Measurements from ENCODE around the gene ALDH3A1. TPM values are rescaled to one million over a fixed set of nuclear protein-coding genes. Genes with fewer than 3 reads are reported as not detected.
"Not testable (repeated sequence)": the region's sequence is repeated elsewhere in the genome, so short reads cannot be mapped to it uniquely, and the experiment has no call there.

The ALDH3A1 gene
- polyA plus RNA-seq, 1 donor from 2014 or later, result 0.10 TPM

DNA sequence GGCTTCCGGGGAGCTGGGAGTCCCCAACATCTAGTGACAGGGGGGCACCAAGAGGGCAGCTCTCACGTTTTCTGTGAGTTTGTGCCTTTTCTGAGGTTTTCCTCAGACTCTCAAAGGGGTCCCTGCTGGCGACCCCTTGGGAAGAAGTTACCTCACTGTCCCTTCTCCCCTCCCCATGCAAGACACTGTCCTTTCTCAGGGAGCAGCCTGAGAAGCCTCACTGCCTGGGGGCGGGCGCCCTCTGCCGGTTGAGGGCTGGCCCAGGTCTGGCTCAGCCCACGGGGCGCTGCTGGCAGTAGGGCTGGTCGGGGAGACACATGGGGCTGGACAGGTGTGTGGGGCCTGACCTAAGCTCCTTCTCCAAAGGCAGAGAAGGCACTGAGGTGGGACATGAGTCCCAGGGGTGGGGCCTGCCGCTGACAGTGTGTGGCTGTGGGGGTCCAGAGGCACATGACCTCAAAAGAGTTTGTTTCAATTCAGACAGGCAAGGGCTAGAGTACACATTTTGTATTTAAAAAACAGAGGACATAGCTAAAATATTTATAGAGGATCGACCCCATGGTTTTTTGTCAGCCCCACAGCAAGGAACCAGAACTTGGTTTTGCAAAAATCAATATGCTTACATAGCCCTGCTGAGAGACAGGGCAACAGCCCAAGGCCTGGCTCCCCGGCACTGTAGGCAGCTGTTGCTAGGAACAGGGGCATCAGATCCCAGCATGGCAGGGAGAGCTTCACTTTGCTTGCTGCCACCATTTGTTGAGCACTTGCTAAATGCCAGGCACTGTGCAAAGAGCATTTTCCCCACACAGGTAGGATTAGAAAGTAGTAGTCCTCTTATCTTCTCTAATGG is 18.5 kb upstream of the ALDH3A1 start:
- Histone ChIP-seq H3K27me3 (ENCODE audit: insufficient read depth, low read depth, low read length) (no peaks in the 10 kb centered on the region), H2AFZ (ENCODE audit: low read depth, low read length) (no peak overlapping the region), H3K27ac (ENCODE audit: low read length) (no peak overlapping the region), H3K9me2 (ENCODE audit: insufficient read depth, low read length) (no peaks in the 10 kb centered on the region), H4K20me1 (ENCODE audit: insufficient read depth) (no peaks in the 10 kb centered on the region), H3K9ac (ENCODE audit: low read length) (no peak overlapping the region), H3K4me2 (ENCODE audit: low read length) (no peak overlapping the region), H3K4me3 (ENCODE audit: low read length) (no peak overlapping the region), H3K9me3 (ENCODE audit: low read length) (no peaks in the 10 kb centered on the region), H3K79me2 (replicated peaks; ENCODE audit: insufficient read depth, low read length) (no peaks in the 10 kb centered on the region), H3F3A (ENCODE audit: insufficient read depth, low read length, poor library complexity, severe bottlenecking) (no peaks in the 10 kb centered on the region), H3K36me3 (ENCODE audit: insufficient read depth, low read length) (no peaks in the 10 kb centered on the region)
- TF ChIP-seq TAF1 (IDR thresholded peaks at IDR 0.05; ENCODE audit: low read depth), result no peak
- no peak for TF ChIP-seq EP300 (conservative IDR thresholded peaks at IDR 0.05; ENCODE audit: poor library complexity, severe bottlenecking)
- TF ChIP-seq SMC3 (conservative IDR thresholded peaks at IDR 0.05; ENCODE audit: poor library complexity), result peak; percentile 97
- TF ChIP-seq RAD21 (conservative IDR thresholded peaks at IDR 0.05), result peak; percentile 97
- TF ChIP-seq, protein P1, sequence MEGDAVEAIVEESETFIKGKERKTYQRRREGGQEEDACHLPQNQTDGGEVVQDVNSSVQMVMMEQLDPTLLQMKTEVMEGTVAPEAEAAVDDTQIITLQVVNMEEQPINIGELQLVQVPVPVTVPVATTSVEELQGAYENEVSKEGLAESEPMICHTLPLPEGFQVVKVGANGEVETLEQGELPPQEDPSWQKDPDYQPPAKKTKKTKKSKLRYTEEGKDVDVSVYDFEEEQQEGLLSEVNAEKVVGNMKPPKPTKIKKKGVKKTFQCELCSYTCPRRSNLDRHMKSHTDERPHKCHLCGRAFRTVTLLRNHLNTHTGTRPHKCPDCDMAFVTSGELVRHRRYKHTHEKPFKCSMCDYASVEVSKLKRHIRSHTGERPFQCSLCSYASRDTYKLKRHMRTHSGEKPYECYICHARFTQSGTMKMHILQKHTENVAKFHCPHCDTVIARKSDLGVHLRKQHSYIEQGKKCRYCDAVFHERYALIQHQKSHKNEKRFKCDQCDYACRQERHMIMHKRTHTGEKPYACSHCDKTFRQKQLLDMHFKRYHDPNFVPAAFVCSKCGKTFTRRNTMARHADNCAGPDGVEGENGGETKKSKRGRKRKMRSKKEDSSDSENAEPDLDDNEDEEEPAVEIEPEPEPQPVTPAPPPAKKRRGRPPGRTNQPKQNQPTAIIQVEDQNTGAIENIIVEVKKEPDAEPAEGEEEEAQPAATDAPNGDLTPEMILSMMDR (IDR thresholded peaks at IDR 0.05; ENCODE audit: poor library complexity, severe bottlenecking), result peak; percentile 95
- no peak for TF ChIP-seq MXI1 (conservative IDR thresholded peaks at IDR 0.05; ENCODE audit: poor library complexity, severe bottlenecking)
- TF ChIP-seq EZH2 (IDR thresholded peaks at IDR 0.05; ENCODE audit: borderline replicate concordance, insufficient read depth, low read length, poor library complexity, severe bottlenecking), result no peak
- TF ChIP-seq, protein P2, sequence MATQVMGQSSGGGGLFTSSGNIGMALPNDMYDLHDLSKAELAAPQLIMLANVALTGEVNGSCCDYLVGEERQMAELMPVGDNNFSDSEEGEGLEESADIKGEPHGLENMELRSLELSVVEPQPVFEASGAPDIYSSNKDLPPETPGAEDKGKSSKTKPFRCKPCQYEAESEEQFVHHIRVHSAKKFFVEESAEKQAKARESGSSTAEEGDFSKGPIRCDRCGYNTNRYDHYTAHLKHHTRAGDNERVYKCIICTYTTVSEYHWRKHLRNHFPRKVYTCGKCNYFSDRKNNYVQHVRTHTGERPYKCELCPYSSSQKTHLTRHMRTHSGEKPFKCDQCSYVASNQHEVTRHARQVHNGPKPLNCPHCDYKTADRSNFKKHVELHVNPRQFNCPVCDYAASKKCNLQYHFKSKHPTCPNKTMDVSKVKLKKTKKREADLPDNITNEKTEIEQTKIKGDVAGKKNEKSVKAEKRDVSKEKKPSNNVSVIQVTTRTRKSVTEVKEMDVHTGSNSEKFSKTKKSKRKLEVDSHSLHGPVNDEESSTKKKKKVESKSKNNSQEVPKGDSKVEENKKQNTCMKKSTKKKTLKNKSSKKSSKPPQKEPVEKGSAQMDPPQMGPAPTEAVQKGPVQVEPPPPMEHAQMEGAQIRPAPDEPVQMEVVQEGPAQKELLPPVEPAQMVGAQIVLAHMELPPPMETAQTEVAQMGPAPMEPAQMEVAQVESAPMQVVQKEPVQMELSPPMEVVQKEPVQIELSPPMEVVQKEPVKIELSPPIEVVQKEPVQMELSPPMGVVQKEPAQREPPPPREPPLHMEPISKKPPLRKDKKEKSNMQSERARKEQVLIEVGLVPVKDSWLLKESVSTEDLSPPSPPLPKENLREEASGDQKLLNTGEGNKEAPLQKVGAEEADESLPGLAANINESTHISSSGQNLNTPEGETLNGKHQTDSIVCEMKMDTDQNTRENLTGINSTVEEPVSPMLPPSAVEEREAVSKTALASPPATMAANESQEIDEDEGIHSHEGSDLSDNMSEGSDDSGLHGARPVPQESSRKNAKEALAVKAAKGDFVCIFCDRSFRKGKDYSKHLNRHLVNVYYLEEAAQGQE (IDR thresholded peaks at IDR 0.05; ENCODE audit: borderline replicate concordance), result no peak
- no peak for TF ChIP-seq POLR2AphosphoS5 (IDR thresholded peaks at IDR 0.05)

DNA sequence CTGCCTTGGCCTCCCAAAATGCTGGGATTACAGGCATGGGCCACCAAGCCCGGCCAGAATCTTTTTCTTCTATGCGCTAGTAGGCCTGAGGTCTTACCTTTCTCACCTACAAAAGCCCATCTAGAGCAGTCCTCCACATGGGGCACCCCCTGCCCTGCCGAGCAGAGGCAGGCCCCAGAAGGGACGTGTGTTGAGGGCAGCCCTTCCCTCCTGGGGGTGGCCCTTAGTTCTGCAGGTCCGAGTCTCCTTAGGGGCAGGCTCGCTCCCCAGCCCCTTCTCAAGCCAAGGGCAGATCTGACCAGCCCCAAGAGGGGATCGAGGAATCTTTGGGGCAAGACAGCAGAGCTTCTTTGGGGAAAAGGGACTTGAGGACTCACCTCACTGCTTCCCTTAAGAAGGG is 17.9 kb upstream of the ALDH3A1 start:
- TF ChIP-seq SMC3 (conservative IDR thresholded peaks at IDR 0.05; ENCODE audit: poor library complexity) (no peak), EP300 (conservative IDR thresholded peaks at IDR 0.05; ENCODE audit: poor library complexity, severe bottlenecking) (no peak), TAF1 (IDR thresholded peaks at IDR 0.05; ENCODE audit: low read depth) (no peak), MXI1 (conservative IDR thresholded peaks at IDR 0.05; ENCODE audit: poor library complexity, severe bottlenecking) (no peak), POLR2AphosphoS5 (IDR thresholded peaks at IDR 0.05) (no peak), EZH2 (IDR thresholded peaks at IDR 0.05; ENCODE audit: borderline replicate concordance, insufficient read depth, low read length, poor library complexity, severe bottlenecking) (no peak), RAD21 (conservative IDR thresholded peaks at IDR 0.05) (no peak)
- TF ChIP-seq, protein P2 (IDR thresholded peaks at IDR 0.05; ENCODE audit: borderline replicate concordance), result no peak
- TF ChIP-seq, protein P1 (IDR thresholded peaks at IDR 0.05; ENCODE audit: poor library complexity, severe bottlenecking), result no peak
- no peaks in the 10 kb centered on the region for H3K27me3 ChIP-seq (ENCODE audit: insufficient read depth, low read depth, low read length)
- no peaks in the 10 kb centered on the region for H3K79me2 ChIP-seq (replicated peaks; ENCODE audit: insufficient read depth, low read length)
- no peak overlapping the region for H3K4me2 ChIP-seq (ENCODE audit: low read length)
- H3K9me3 ChIP-seq (ENCODE audit: low read length), result no peaks in the 10 kb centered on the region
- no peak overlapping the region for H3K9ac ChIP-seq (ENCODE audit: low read length)
- H4K20me1 ChIP-seq (ENCODE audit: insufficient read depth), result no peaks in the 10 kb centered on the region
- no peak overlapping the region for H3K27ac ChIP-seq (ENCODE audit: low read length)
- H2AFZ ChIP-seq (ENCODE audit: low read depth, low read length), result no peak overlapping the region
- no peak overlapping the region for H3K4me3 ChIP-seq (ENCODE audit: low read length)
- no peaks in the 10 kb centered on the region for H3F3A ChIP-seq (ENCODE audit: insufficient read depth, low read length, poor library complexity, severe bottlenecking)
- no peaks in the 10 kb centered on the region for H3K36me3 ChIP-seq (ENCODE audit: insufficient read depth, low read length)
- H3K9me2 ChIP-seq (ENCODE audit: insufficient read depth, low read length), result no peaks in the 10 kb centered on the region

DNA sequence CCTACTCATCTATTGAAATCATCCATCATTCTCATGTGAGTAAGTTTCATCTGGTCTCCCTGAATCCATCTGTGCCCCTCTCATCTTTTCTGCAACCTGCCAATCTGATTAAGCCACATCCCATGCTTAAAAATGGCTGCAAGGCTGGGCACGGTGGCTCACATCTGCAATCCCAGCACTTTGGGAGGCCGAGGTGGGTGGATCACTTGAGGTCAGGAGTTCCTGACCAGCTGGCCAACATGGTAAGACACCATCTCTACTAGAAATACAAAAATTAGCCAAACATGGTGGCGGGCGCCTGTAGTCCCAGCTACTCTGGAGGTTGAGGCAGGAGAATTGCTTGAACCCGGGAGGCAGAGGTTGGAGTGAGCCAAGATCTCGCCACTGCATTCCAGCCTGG is 15.9 kb upstream of the ALDH3A1 start:
- not testable (repeated sequence) for H3K27me3 ChIP-seq (ENCODE audit: insufficient read depth, low read depth, low read length); H3K36me3 ChIP-seq (ENCODE audit: insufficient read depth, low read length); H3K9me2 ChIP-seq (ENCODE audit: insufficient read depth, low read length); H2AFZ ChIP-seq (ENCODE audit: low read depth, low read length); H4K20me1 ChIP-seq (ENCODE audit: insufficient read depth); H3F3A ChIP-seq (ENCODE audit: insufficient read depth, low read length, poor library complexity, severe bottlenecking); H3K9me3 ChIP-seq (ENCODE audit: low read length); H3K4me3 ChIP-seq (ENCODE audit: low read length); H3K9ac ChIP-seq (ENCODE audit: low read length); H3K79me2 ChIP-seq (replicated peaks; ENCODE audit: insufficient read depth, low read length); H3K27ac ChIP-seq (ENCODE audit: low read length); H3K4me2 ChIP-seq (ENCODE audit: low read length)
